NCI-H146 treated with DMSO at 0.1 percent for 48 hours (cell line): Measurements from ENCODE around the gene PDHX.

Experiments used
- DNase-seq: peaks from one replicate; lab custom pipeline; 2025; ENCODE audit not compliant: unreplicated experiment; lab: John Stamatoyannopoulos, UW

PDHX gene

DNA sequence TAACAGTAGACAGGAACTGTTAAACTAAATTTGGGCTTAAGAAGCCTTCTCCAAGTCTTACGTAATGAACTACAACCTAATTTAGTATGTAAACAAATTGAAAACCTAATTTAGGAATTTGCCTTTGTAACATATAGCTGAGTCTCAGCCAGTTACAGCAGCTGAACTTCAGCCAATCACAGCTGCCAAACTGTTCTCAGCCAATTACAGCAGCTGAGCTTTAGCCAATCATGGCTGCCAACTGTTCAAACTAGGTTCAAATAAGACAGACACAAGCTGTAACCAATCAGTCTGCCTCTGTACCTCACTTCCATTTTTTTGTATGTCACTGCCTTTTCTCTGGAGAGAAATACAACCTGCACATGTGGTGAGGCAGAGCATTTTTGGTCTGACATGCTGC, 127.5 kb downstream of the PDHX start:
- no peak for DNase-seq

DNA sequence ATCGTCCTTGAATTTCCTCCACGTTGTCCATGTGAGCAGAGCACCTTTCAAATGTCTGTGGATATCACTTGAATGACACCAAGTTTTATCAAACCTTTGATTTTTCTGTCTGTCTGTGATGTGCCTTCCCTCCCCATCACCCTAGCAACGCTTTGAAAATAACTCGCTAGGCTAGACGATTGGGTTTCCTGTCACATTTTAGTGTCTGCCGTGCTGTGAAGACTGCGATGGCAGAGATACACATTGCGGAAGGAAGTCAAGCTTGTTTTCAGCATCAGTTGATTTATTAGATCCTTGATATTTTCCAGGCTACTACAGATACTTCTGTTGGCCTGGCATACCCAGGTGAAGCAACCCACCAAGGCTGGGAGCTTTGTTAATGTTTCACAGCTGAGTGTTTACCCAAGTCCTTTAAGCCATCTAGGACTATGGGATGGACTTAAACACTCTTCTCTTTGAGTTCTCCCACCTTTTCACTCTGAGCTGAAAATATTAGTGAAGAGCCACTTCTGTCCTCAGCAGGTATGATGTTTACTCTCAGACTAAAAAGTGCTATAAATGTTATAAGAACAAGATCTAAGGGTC, 128.9 kb downstream of the PDHX start:
- no peak for DNase-seq
